ENCODE data around the gene SOS2.

- TF ChIP-seq EZH2phosphoT487 (IDR thresholded peaks at IDR 0.05; ENCODE audit: insufficient read depth, low read depth) = no peak
- no peak for TF ChIP-seq EZH2 (IDR thresholded peaks at IDR 0.05; ENCODE audit: insufficient read depth, poor library complexity, severe bottlenecking)
Observed at GRCh38 chr14:50260072-50260471, 28.7 kb upstream of the SOS2 start.
